GOT3 (cell line): ENCODE results near the gene TSPAN9.

Experiments
- DNase-seq: peaks from one replicate; lab custom pipeline; 2025; ENCODE audit warnings: mixed read lengths; lab: John Stamatoyannopoulos, UW

The TSPAN9 gene

DNA sequence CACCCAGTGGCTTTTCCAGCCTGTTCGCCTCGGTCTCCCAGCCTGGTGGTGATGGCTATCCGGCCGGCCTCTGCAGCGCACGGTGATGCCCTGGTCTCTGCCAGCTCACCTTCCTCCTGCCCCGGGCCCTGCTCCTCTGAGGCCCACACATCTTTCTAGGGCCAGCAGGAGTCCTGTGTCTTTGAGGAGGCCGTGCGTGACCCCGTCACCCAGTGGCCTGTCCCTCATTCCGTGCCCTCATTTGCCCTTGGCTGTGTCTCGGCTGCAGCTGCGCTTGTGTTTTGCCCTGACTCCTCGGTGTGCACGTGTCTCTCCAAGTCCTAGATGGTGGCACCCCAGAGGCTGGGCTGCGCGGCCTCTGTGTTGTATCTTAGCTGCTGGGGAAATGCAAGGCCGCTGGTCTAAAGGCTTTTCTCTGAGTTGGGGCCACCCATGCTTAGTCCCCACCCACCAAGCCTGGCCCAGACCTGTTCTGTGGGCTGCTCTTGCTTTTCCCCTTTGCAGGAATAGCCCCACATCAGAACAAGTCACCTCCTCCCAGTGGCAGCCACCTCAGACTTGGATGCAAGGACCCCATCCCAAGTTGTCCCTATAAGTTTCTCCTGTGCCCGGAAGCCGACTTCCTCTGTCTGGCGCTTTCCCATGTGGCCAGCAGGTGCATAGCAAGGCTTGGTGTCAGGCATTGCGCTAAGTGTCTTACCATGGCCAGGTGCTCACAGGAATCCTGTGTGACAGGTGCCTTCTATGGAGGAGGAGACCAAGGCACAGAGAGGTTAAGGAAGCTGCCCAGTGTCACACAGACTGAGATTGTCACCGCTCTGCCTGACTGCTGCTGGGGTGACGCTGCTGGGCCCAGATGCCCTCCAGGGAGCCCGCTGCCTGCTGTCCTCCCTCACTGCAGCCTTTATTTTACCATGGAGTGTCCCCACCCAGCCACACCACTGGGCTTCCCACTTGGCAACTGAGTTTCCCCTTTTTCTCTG lies 64.5 kb downstream of the TSPAN9 start:
- no peak for DNase-seq

DNA sequence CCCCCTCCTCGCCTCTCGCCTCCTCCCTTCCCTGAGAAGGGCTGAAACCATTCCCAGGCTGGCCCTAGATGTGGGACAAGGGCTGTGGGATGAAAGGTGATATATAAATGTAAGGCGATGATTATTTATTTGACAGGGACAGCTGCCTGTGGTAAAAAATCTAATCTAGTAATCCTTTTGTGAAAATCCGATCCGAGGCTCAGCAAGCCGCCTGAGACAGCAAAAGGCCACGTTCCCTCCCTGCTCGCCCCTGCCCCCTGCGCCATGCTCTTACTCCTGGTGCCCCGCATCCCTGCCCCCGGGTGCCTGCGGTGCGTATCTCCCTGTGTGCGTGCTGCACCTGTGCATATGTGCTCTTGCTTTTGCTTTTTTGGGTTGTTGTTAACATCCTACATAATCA lies 65.2 kb downstream of the TSPAN9 start:
- DNase-seq, result no peak

DNA sequence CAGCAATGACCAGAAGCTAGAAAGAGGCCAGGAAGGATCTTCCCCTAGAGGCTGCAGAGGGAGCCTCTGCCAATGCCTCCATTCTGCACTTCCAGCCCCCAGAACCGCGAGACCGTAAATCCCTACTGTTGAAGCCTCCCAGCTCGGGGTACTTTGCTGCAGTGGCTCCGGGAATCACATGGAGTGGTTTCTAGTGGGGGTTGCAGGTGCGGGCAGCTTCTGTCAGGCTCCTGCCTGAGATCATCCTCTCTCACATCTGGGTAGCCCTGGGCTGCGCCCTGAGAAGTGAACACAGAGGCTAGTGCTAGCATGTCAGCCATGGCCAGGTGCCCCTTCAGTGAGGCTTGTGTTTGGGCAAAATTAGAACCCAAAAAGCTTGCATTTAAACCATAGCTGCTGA lies 67.3 kb downstream of the TSPAN9 start:
- DNase-seq, result no peak

DNA sequence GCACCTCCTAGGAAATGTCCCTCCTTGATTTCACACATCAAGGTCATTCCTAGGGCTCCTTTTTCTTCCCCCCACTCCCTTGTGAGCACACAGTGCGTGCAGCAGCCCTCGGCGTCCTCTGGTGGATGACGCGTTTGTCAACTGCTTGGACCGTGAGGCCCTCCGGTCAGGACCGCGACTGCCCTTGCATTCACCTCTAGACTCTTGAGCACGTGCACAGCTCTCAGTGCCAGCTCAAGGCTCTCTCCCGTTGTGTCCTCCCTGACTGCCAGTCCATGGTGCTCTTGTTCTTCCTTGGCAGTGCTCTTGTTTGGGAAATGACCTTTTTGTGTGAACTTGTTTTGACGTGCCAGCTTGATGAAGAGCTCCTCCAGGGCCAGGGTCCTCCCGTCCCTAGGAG lies 67.9 kb downstream of the TSPAN9 start:
- no peak for DNase-seq

DNA sequence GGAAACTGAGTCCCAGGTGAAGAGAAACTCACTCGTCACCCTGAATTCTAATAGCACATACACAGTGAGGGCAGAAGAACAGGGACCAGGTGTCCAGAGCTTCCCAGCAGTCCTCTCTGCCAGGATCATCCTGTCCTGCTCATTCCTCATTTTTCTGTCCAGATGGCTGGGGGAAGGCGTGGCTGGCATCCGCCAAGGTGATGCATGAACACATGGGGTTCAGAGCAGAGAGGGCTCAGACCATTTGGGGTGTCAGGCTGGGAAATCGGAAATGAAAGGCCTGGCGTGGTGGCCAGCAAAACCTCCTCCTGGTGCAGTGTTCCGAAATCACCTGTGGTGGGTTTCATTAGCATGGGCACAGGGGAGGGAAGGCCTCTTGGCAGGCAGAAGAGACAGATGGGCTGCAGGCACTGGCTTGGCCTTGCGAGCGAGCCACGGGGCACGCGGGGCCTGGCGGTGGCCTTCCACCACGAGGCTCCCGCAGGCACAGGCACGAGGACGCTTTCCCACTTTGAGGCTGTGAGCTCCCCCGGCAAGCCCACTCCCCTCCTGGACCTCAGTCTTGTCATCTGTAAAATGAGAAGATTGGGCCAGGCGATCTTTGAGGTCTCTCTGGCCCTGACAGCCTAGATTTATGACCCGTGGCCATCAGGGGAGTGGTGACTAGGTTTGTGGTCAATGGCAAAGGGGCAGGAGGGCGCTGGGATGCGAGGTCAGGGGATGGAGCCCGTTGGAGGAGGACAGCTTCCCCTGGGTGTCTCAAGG lies 68.5 kb downstream of the TSPAN9 start:
- no peak for DNase-seq

DNA sequence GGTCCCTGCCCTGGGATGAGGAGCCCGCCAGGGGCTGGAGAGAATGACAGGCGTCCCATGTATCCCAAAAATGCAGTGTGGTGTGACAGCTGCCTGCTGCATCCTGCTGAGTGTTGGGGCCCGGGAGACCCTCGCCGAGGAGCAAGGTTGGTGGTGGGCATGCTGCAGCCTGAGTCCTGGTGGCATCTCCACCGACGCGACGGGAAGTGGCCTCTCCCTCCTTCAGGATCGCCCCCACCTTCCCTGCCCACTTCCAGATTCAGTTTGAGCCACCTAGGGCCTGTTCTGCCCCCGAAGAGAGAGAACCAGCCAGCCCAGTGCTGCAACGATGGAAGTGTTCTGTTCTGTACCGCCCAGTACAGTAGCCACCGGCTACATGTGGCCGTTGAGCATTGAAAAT lies 70.1 kb downstream of the TSPAN9 start:
- no peak for DNase-seq

DNA sequence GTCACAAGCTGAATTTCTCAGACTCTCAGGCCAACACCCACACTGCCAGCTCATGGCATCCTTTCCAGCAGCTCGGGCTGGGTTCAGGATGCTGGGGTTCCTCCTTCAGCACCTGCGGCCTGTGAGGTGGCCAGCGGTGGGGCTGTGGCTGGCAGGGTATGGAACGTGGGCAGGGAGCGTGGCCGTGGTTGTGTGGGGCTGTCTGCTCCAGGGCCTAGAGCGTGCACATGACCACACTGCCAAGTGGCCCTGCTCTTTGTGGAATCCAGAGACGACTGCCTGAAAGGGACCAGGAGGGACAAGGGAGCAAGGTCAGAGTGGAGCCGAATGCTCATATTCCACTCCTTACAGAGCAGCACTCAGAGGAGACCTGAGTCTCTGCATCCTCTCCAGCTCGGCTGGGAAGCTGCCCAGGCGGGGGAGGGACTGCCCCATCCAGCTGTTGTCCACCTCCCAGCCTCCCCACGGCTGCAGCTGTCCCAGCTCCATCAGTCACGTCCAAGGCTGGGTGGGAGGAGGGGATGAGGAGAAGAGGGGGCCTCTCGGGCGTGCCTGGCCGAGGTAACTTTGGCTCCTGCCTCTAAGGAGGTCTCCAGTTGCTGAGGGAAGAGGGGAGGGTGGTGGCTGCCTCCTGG lies 71.3 kb downstream of the TSPAN9 start:
- no peak for DNase-seq

DNA sequence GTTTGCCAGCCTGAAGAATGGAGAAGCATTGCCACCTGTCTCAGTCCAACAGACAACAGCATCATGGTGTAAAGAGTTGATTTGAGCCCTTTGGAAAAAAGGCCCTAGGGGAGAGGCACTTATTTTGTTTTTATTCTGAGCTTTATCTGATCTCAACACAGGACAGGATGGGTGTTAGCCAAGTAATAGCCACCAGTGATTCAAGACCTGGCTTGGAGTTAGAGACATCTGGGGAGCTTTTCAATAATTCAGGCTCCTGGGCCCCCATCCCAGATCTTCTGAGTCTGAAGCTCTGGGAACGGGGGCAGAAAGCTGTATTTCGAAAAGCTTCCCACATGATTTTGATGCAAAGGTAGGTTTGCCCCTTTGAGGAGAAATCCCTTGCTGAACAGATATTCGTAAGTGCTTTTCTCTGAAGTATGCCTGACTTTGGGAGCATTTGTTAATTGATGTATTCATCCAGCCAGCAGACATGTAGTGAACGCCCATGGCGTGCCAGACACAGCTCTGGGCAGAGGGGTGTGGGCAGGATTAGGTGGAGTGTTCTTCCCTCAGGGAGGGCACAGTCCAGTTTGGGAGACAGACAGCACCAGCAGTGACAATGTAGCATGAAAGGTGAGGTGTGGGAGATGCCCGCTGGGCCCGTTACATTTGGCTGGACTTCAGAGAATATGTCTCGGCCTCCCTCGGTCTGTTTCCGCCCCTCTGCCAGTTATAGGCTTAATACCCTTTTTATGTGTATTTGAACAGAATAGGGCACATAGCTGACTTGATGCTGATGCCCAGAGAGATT lies 72.5 kb downstream of the TSPAN9 start:
- no peak for DNase-seq

DNA sequence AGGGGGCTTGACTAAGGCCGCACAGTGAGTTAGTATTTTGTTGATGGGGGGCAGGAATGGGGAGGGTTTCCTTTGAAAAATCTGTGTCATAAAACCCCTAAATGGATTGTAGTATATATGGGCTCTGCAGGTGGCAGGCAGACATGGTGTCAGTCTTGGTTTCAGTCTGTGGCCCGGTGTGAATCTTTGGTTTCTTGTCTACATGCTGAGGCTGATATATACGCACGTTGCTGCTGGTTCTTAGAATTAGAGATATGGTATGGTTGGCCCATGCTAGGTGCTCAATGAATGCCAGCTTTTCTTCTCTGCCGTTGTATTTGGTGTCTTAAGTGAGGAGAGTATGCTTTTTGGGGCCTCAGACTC lies 73.1 kb downstream of the TSPAN9 start:
- no peak for DNase-seq

DNA sequence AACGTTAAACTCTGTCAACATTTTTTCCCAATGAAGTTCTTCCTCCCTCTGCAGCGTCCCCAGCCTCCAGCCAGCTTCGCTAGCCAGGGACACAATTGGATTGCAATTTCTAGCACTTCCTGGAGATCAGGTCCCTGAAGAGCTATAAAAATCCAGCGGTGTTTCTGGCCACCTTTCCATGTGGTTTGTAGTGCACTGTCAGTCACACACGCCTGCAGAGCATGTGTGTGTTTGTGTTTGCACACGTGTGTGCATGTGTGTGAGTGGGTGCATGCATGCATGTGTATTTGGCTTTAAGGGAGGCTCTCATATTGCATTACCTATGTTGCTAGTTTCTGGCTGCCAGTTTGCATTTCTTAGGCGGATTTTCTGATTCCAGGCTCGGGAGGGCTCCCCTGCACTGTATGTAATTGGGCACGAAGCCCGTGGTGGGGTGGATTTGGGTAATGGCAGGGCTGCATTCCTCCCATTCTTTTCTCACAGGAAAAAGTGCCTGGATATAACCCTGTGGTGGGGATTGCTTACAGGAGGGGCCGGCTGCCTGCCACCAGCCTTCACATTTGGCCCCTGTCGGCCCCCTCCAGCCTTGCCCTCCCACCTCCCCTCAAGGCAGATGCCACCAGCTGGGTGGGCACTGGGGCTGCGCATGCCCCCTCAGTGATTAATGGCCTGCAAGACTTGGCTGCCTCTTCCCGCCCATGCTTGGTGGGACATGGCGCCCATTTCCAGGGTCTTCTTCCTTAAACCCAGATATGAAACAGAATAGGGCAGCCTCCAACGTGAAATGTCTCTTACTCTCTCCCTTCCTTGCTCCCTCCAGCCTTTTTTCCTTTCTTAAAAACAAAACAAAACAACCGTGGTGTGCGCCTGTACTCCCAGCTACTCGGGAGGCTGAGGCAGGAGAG lies 74.0 kb downstream of the TSPAN9 start:
- DNase-seq, result no peak

DNA sequence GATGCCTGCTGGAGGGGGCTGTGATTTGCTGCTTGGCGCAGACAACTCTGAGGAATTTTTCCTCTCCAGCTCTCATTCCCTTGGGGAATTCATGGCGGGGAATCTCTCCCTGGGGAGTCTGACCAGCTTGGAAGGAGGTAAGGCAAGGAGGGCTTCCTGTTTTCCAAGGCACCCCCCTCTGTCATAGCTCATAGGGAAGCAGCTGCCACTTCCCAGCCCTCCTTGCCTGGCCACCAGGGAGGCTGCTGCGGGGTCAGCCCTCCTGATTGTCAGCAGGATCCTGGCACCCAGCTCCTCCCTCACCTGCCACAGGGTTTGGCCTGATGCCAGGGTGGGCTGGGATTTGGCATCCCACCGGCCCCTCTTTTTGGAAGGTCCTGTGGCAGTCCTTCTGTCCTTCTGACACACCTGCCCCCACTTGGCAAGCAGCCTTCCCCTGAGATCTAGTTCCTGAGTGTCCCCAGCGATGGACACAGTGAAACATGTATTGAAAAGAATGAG lies 74.9 kb downstream of the TSPAN9 start:
- no peak for DNase-seq

DNA sequence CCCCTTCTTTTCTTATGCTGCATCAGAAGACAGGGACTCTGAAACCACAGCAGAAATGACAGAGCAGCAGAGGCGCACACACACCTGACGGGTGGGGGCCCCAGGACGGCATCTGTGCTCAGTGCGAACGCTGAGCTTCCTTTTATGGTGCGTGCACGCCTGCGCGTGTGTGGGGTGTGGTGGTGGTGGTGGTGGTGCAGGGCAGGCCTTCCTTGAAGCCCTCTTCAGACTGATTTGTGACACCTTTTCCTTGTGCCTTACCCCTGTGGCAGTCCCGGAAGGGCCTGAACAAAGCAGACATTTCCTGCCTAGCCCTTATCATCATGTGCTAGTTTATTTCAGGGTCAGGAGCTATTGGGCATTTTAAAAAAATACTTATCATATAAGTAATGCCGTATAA lies 75.7 kb downstream of the TSPAN9 start:
- DNase-seq, result no peak

DNA sequence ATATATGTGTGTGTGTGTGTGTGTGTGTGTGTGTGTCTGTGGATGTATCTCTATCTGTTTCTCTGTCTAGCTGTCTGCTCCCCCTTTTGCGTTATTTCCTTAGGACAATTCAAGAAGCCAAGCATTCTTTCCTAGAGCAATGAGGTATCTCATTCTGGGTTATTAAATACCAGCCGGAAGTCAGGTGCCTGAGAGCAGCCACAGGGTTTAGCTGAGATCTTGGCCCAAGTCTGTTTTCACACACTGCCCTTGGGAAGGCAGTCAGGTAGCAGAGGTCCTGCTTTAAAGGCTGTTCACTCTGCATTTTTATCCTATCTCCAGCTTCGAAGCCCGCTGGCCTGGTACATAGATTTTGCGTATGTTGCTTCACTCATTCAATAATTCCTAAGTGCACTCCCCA lies 76.8 kb downstream of the TSPAN9 start:
- DNase-seq, result no peak

DNA sequence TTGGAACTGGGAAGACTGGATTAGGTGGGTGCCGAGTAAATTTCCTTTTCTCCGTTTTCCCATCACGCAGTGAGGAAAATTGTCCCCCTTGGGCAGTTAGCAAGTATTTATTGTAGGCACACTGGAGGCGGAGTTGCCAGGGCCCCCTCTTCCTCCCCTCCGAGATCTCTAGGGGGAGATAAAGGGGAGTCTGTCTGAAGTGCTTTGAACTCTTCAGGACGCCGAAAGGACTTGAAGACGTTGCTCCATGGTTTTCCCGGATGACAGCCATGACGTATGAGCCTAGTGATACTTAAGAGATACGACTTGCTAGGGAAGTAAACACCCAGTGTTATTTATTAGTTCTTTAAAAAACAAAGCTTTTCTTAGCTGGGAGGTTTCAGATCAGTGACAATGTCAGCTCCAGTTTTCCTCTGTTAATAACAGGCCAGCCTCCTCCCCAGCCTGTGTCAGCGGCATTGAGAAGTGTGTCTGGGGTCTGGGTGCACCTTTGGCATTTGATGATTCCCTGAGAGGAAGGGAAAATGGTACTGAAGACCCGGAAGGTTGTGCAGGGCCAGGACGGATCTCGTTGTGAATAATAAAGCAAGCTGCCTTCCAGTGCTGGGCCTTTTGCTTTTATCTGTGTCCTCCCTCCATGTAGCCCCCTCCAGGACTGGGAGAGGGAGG lies 78.7 kb downstream of the TSPAN9 start:
- DNase-seq, result no peak

DNA sequence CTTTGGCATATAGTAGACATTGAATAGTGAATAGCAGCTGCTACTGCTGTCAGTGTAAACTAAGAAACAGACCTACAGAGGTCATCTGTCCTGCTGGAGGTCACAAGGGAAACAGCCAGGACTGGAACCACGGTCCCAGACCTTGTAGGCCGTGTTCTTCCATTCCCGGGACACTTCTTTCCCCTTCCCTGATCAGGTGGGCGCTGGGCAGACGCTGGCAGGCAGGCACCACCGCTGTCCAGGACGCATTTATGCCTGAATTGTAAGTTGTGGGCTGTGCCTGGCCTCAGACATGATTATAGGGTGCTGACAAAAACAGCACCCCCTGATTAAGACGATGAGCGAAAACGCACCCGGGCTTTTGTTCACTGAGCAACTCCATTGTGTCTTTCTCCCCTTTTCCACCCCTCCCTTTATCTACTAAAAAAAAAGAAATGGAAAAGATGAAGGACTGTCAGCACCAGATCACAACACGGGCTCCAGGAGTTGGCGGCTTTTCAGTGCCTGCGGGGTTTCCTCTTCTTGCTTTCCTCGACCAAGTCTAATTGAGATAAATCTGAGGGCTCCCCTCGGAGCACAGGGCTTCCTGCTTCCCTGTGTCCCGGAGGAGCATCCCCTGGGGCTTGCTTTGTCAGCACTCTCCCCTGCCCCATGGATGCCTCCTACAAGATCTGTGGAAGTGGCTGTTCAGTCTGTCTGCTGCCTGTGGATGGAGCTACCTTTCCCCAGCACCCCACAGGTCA lies 80.6 kb downstream of the TSPAN9 start:
- DNase-seq, result no peak

DNA sequence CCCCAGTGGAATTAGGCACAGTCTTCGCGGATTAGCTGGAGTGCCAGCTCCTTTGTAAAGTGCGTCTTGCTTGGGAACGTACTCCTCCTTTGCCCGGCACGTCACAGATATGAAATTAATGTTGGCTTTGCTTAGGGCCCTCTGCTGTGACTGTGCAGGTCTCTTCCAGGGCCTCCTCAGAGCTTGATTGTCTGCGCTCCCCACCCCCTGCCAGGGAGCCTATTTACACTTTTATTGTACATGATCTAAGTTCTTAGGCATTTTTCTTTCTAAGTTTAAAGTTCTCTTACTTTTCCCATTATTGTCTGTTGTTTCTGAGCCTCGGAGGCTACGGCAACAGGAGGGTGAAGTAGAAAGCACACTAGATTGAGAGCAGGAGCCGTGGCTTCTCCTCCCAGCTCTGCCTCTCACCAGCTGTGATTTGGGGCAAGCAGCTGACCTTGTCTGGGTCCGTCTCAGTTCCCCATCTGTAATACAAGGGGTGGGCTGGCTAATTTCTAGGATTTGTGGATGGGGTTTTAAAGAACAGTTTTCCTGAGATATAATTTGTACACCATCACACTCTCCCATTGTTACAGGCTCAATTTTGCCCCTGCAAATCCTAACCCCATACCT lies 81.8 kb downstream of the TSPAN9 start:
- no peak for DNase-seq

DNA sequence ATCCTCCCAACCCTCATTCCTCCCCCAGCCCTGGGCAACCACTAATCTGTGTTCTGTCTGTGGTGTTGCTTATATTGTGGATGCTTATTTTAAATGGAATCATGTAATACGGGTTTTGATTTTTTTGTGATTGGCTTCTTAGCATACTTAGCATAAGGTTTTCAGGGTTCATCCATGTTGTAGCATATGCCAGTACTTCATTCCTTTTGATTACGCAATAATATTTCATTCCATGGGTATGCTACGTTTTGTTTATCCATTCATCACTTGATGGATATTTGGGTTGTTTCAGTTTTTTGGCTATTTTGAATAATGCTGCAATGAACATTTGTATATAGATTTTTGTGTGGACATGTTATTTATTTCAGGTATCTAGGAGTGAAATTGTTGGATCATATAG lies 82.9 kb downstream of the TSPAN9 start:
- no peak for DNase-seq

DNA sequence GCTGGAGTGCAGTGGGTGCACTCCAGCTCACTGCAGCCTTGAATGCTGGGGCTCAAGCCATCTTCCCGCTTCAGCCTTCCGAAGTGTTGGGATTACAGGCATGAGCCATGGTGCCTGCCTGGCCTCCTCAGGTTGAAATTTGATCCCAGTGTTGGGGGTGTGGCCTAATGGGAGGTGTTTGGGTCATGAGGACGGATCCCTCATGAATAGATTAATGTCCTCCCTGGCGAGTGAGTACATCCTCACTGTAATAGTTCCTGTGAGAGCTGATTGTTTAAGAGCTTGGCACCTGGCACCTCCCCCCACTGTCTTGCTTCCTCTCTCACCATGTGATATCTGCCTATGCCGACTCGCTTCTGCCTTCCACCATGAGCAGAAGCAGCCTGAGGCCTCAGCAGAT lies 84.7 kb downstream of the TSPAN9 start:
- no peak for DNase-seq
